Body of pancreas (tissue), 4 donors: ENCODE results near the gene GH2.
"Not testable (repeated sequence)": the region's sequence is repeated elsewhere in the genome, so short reads cannot be mapped to it uniquely, and the experiment has no call there.

Experiments used
- CTCF ChIP-seq, 7 experiments: fragments of 450-650 bp in 4 of 7; fragments of 200-600 bp in 3 of 7; sonication (generic) in 3 of 7; IDR thresholded peaks; one replicate each; pipeline ENCODE4 v1.5.1; 2016 to 2019; ENCODE audit warnings: antibody characterized with exemption in 7 of 7
- POLR2A ChIP-seq, 3 donors: fragments of 450-650 bp; IDR thresholded peaks; one replicate each; pipeline ENCODE4 v1.6.1; 2016; ENCODE audit warnings: antibody characterized with exemption in 3 of 3, mild to moderate bottlenecking in 2 of 3

- TF ChIP-seq CTCF, POLR2A (IDR thresholded peaks at IDR 0.05): not testable (repeated sequence)
Observed at GRCh38 chr17:63885119-63885518, 3.4 kb upstream of the GH2 start.
